HG03571 (cell line): ENCODE results near the gene SRSF7.
"Not testable (repeated sequence)": the region's sequence is repeated elsewhere in the genome, so short reads cannot be mapped to it uniquely, and the experiment has no call there.

ENCODE experiments used
- ATAC-seq: cut with Tn5 transposase; IDR thresholded peaks from one replicate; pipeline ENCODE4 v1.9.1; 2021; ENCODE audit not compliant: unreplicated experiment

Gene SRSF7

DNA sequence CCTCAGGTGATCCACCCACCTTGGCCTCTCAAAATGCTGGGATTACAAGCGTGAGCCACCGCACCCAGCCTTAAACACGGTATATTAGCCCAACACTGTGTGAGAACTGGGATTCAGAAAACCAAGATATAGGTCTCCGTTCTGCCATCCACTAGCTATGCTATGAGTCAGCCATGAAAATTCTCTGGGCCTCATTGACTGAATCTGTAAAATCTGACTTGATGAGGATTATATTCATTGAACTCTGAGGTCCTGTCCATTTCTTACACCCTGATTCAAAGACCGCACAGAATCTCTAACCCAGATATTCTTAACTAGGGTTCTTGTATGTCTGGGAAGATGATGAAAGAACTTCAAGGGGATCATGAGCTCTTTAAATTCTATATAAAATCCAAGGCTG is 47.8 kb downstream of the SRSF7 start:
- not testable (repeated sequence) for ATAC-seq

DNA sequence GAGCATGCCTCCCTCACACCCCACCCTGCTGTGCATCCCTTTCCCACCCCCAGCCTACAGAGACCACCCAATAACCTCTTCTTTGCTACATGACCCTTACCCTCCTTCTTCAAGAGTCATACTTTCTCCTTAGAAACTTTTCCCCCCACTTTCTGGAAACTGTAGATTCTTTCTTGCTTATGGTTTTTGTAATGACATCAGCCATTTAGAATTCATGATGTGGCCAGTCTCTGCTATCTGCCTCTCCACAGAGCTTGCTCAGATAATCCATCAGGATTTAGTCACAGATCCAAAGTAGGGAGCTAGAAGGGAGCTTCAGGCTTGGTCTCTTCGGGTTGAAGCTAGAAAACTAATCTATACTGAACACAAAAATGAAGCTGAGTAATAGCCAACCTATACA is 48.7 kb downstream of the SRSF7 start:
- ATAC-seq = no peak

DNA sequence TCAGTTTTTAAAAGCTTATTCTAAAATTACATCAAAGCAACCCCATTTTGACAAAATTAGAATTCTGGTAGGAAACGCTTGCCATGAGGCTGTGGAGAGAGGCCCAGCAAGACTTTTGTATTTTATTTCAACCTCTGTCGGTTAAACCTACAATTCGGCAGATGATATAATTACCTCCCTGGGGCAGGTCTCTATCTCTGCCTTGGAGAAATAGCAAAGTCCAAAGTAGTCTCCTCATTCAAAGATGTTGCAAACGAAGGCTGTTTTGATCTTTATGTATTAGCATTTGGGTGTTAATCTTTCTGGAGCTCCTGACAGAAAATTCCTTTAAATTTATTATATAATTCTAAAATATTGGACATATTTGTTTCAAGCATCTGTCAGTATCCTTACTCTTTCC is 49.6 kb downstream of the SRSF7 start:
- no peak for ATAC-seq

DNA sequence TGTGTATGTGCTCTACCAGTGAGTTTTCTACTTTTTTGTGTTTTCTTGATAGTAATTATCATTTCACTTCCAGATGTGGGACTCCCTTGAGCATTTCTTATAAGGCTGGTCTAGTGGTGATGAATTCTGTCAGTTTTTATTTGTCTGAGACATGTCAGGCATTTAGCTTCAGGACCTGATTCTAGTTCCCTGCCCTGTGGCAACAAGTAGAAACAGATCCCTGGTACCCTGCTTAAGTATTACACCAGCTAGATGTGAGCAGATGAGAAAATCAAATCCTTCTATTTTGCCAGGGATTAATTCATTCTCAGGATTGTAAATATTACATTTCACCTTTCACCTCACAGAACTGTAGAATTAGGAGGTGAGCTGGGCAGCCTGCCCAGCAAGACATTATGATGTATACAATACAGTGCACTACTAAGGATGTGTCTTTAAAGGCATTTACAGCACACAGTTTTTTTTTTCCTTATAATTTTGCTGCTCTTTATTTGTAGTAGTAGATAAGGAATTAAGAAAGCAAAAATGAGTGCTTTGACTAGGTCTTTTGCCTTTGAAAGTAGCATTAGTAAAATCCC is 50.2 kb downstream of the SRSF7 start:
- no peak for ATAC-seq

DNA sequence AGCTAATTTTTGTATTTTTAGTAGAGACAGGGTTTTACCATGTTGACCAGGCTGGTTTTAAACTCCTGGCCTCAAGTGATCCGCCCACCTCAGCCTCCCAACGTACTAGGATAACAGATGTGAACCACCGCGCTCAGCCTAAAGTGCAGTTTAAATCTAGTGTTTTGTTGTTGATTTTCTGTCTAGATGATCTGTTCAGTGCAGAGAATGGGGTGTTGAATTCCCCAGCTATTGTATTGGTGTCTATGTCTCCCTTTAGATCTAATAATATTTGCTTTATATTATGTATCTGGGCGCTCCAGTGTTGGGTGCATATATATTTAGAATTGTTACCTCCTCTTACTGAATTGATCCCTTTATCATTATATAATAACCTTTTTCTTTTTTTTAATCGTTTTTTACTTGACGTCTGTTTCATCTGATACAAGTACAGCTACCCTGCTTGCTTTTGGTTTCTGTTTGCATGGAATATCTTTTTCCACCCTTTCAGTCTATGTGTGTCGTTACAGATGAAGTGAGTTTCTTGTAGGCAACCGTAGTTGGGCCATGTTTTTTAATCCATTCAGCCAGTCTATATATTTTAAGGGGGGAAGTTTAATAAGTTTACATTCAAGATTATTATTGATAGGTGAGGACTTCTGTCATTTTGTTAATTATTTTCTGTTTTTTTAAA is 50.9 kb downstream of the SRSF7 start:
- ATAC-seq = no peak

DNA sequence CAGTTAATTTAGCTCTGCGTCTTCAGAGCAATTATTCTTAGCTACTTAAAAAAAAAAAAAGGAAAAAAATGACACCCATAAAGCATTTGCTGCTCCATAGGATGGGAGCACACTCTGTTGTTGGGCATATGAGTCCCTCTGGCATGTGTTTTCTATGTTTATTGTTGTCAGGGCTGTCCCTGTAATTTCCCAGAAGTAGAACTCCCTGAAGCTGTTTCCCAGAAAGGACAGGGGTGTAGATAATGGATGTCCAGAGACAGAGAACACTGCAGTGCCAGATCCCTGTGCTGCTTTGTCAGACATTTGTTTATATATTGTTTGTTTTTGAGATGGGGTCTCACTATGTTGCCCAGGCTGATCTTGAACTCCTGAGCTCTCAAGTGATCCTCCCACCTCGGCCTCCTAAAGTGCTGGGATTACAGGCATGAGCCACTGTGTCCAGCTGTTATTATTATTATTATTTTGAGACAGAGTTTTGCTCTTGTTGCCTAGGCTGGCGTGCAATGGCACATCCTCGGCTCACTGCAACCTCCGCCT is 52.6 kb downstream of the SRSF7 start:
- no peak for ATAC-seq

DNA sequence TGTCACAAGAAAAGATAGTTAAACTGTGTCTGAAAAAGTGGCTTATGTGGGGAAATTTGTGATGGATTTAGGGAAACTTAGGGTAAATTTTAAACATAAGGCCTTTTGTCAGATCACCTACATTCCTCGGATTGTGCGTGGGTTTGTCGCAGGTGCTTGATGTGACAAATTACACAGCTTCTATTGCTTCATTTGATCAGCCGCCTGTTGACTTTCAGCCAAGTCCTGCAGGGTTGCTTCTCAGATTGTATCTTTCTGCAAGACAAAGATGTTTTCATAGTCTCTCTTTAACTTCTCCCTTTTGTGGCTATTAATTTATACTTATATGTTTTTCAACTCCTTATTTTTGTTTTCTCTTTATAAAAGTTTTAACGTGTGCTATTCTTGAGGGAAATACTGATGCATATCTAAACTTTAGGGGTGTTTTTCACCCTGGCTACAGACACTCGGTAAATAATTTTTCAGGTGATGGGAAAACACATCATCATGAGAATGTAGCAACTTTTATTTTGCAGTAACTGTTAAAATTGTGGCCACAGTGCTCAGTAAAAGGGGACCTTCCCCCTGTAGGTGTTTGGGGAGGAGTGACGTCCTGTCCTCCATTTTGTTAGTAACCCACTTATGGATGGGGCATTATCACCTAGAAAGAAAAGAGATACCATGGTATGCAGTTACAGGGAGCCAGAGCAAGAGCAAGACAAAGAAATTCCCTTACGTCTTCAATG is 53.9 kb downstream of the SRSF7 start:
- ATAC-seq = no peak
